ENCODE results near the gene CDH16. TPM values are rescaled to one million over a fixed set of nuclear protein-coding genes. Genes with fewer than 3 reads are reported as not detected.

CDH16 gene
- total and polyA plus RNA-seq, 2 donors (not counting 3 experiments of a cell fraction or from before 2014, with no cell fraction given): not detected

DNA sequence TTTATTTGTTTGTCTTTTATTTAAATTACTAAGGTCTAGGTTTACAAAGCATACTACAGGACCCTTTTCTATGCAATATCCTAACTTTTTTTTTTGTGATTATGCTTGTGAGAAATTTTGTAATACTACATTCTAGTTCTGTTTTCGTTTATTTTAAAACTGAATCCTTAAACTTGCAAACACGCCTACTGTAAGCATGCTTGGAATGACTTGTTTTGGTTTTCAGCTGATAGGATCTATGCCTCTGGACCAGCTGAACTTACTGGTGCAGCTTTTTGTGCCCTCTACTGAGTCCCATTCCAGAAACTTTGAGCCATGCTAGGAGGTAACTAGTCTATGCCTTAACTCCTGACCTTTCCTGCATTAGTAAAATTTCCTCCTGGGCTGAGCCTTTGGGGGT is 32.4 kb downstream of the CDH16 start:
- H3K27ac ChIP-seq (ENCODE audit: insufficient read depth, low read depth, low read length): no peak overlapping the region
- H3K9me3 ChIP-seq (replicated peaks; ENCODE audit: control insufficient read depth, insufficient read depth, low read length): no peaks in the 10 kb centered on the region
- no peaks in the 10 kb centered on the region for H3K9me1 ChIP-seq (replicated peaks; ENCODE audit: control insufficient read depth, extremely low read depth, insufficient read depth, low read length)
- no peak overlapping the region for H2AFZ ChIP-seq (ENCODE audit: low read depth, low read length)
- POLR2A ChIA-PET: no interaction called here
- no peak for TF ChIP-seq POLR2A (IDR thresholded peaks at IDR 0.05; ENCODE audit: low read depth, low read length)
- no peak for TF ChIP-seq GATA2 (IDR thresholded peaks at IDR 0.05; ENCODE audit: insufficient read depth, insufficient read length, low read depth, low read length)
- TF ChIP-seq, protein P1, sequence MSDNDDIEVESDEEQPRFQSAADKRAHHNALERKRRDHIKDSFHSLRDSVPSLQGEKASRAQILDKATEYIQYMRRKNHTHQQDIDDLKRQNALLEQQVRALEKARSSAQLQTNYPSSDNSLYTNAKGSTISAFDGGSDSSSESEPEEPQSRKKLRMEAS (IDR thresholded peaks at IDR 0.05; ENCODE audit: insufficient read depth, insufficient read length): no peak
- TF ChIP-seq, protein P2, sequence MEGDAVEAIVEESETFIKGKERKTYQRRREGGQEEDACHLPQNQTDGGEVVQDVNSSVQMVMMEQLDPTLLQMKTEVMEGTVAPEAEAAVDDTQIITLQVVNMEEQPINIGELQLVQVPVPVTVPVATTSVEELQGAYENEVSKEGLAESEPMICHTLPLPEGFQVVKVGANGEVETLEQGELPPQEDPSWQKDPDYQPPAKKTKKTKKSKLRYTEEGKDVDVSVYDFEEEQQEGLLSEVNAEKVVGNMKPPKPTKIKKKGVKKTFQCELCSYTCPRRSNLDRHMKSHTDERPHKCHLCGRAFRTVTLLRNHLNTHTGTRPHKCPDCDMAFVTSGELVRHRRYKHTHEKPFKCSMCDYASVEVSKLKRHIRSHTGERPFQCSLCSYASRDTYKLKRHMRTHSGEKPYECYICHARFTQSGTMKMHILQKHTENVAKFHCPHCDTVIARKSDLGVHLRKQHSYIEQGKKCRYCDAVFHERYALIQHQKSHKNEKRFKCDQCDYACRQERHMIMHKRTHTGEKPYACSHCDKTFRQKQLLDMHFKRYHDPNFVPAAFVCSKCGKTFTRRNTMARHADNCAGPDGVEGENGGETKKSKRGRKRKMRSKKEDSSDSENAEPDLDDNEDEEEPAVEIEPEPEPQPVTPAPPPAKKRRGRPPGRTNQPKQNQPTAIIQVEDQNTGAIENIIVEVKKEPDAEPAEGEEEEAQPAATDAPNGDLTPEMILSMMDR (IDR thresholded peaks at IDR 0.05; ENCODE audit: extremely low read depth in 1 of 2, insufficient read depth in 1 of 2, low read depth in 1 of 2, low read length in 2 of 2): no peak
- no peak for TF ChIP-seq JUN (IDR thresholded peaks at IDR 0.05; ENCODE audit: borderline replicate concordance, insufficient read depth, insufficient read length, low read depth)
- TF ChIP-seq FOS (IDR thresholded peaks at IDR 0.05; ENCODE audit: borderline replicate concordance, insufficient read depth, low read length): no peak
- TF ChIP-seq POLR2AphosphoS5 (IDR thresholded peaks at IDR 0.05; ENCODE audit: insufficient read depth, low read depth, low read length): no peak
- no peak for TF ChIP-seq EZH2 (IDR thresholded peaks at IDR 0.05; ENCODE audit: borderline replicate concordance, low read depth, low read length, severe bottlenecking)
- no peak for TF ChIP-seq MYC (IDR thresholded peaks at IDR 0.05; ENCODE audit: low read depth, low read length)
- no peak overlapping the region for H3K4me3 ChIP-seq (replicated peaks in 1 of 3; ENCODE audit: insufficient read depth in 1 of 3, low read depth in 1 of 3, low read length in 3 of 3)
- H3K27me3 ChIP-seq (ENCODE audit: control insufficient read depth in 2 of 2, insufficient read depth in 2 of 2, low read length in 2 of 2): no peaks in the 10 kb centered on the region
- DNase-seq (ENCODE audit: low read depth, low spot score) (no peak), FAIRE-seq (no peak)
- H4K20me1 ChIP-seq (replicated peaks; ENCODE audit: control insufficient read depth, extremely low read depth, insufficient read depth, low read length): peaks cover 4% of the 10 kb centered on the region
- no peak overlapping the region for H3K9ac ChIP-seq (replicated peaks; ENCODE audit: extremely low read depth, insufficient read depth, low read length)
- BruUV-seq (replicated peaks): no TSS peak
- H3K36me3 ChIP-seq (ENCODE audit: control insufficient read depth in 2 of 2, extremely low read depth in 1 of 2, insufficient read depth in 2 of 2, low read length in 2 of 2): peaks cover 3 to 9% of the 10 kb centered on the region in 2 experiments
- H3K4me2 ChIP-seq (ENCODE audit: insufficient read depth, low read length): no peak overlapping the region
- H3K79me2 ChIP-seq (ENCODE audit: control insufficient read depth, insufficient read depth, low read length): no peaks in the 10 kb centered on the region
- CTCF ChIA-PET: interaction anchor here (1.2 to 1.3 kb wide), 3 partner anchors 19 to 61 kb away, joined by 3 to 4 read pairs (median 4); no protein-coding TSS in a partner anchor
- no peaks in the 10 kb centered on the region for H3K4me1 ChIP-seq (ENCODE audit: control insufficient read depth, extremely low read depth, insufficient read depth, low read length)
- dilution Hi-C loops (cut with MboI; ENCODE audit: extremely low pct_ligation_motif_present, low sequenced_read_pairs): no loop called here
- intact Hi-C loops (cut with micrococcal nuclease): no loop called here
